Activated naive CD8-positive, alpha-beta T cell treated with anti-CD3 and anti-CD28 coated beads for 36 hours (primary cell): ENCODE measurements around the gene PANK4. TPM values are rescaled to one million over a fixed set of nuclear protein-coding genes. Genes with fewer than 3 reads are reported as not detected.

Experiments
- DNase-seq: peaks from one replicate; pipeline ENCODE4 v3.0.0; 2021
- H3K27ac Mint-ChIP-seq: one replicate; pipeline ENCODE4 v1.8.0; 2022; ENCODE audit warnings: mild to moderate bottlenecking, moderate library complexity, mixed read lengths
- H3K27me3 Mint-ChIP-seq: one replicate; pipeline ENCODE4 v1.8.0; 2022; ENCODE audit warnings: mild to moderate bottlenecking, mixed read lengths
- H3K36me3 Mint-ChIP-seq: one replicate; pipeline ENCODE4 v1.8.0; 2021; ENCODE audit warnings: mild to moderate bottlenecking, mixed read lengths
- H3K4me1 Mint-ChIP-seq: one replicate; pipeline ENCODE4 v1.8.0; 2021; ENCODE audit warnings: mixed read lengths
- H3K4me3 Mint-ChIP-seq: one replicate; pipeline ENCODE4 v1.8.0; 2022; ENCODE audit warnings: mild to moderate bottlenecking, moderate library complexity, mixed read lengths
- H3K9me3 Mint-ChIP-seq: one replicate; pipeline ENCODE4 v1.8.0; 2022; ENCODE audit warnings: mixed read lengths
- total RNA-seq, 2 experiments: library from RNA; stranded (reverse); gene quantifications; one replicate each; pipeline ENCODE4 v1.2.3, GENCODE V29; 2021

Gene PANK4
- total RNA-seq, 2 experiments from 2014 or later: 29.8 to 34.3 TPM

DNA sequence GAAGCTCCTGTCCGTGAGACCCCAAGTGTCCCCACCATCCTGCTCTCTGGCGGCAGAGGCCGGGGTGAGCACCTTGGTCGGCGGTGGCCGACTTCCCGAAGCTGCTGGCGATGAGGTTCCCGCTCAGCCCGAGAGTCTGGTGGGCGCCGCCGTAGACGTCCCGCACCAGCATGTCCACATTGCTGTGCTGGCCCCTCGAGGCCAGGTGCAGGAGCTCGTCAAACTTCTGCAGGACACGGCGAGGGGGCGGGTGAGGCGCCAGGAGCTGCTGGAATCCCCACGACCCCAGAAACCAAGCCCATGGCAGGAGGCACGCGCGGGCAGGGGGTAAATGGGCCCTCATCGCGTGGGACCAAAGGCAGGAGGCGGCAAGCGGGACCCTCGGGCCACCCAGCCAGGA lies 6.7 kb downstream of the PANK4 start:
- no peak overlapping the region for H3K4me3 Mint-ChIP-seq
- no peak for DNase-seq
- H3K36me3 Mint-ChIP-seq: peaks cover 11% of the 10 kb centered on the region
- peaks cover 23% of the 10 kb centered on the region for H3K4me1 Mint-ChIP-seq
- no peaks in the 10 kb centered on the region for H3K9me3 Mint-ChIP-seq
- no peak overlapping the region for H3K27ac Mint-ChIP-seq
- H3K27me3 Mint-ChIP-seq: no peaks in the 10 kb centered on the region

DNA sequence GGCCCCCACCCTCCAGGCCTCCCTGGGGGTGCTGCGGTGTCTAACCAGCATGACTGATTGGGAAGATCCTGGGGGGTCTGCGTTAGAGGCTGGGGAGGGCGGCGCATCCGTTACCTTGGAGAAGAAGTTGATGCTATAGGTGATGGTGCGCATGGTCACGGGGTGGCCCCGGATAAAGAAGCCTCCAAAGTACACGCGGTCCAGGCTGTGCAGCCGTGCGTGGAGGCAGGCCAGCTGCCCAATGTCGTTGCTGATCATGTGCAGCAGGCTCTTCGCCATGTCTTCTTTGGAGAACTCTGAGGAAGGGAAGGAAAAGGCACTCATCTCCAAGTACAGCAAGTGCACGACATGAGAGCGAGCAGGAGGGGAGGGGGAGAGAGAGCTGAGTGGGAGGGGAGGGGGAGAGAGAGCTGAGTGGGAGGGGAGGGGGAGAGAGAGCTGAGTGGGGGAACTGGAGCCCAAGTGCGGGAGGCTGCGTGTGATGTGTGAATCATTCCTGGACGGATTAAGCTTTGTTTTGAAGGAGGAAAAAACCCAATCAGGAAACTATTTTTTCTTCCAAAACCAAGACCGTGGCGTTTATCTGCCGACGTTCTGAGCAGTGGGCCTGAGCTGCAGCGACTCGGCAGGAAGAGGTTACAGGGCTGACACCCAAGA lies 7.2 kb downstream of the PANK4 start:
- no peak overlapping the region for H3K4me3 Mint-ChIP-seq
- H3K36me3 Mint-ChIP-seq: peaks cover 11% of the 10 kb centered on the region
- DNase-seq: no peak
- no peak overlapping the region for H3K27ac Mint-ChIP-seq
- H3K9me3 Mint-ChIP-seq: no peaks in the 10 kb centered on the region
- H3K27me3 Mint-ChIP-seq: no peaks in the 10 kb centered on the region
- peaks cover 18% of the 10 kb centered on the region for H3K4me1 Mint-ChIP-seq

DNA sequence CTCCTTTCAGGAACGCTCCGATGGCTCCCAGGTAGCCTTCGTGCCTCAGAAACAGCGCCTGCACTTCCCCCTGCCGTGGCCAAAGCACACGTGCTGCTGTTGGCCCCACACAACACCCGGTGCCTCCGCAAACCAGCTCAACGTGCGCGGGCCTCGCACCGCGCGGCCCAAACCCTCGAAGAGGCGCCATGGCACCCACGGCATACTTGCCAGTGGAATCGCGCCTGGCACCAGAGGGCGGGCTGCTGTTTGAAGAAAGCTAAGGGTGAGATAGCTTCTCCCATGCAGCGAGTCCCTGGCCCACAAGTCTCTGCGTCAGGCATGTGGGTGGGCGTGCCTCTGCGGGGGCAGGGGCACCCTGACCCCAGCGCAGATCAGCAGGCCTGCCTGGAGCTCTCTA lies 7.9 kb downstream of the PANK4 start:
- Mint-ChIP-seq H3K27ac (no peak overlapping the region), H3K27me3 (no peaks in the 10 kb centered on the region), H3K9me3 (no peaks in the 10 kb centered on the region), H3K4me3 (no peak overlapping the region), H3K36me3 (peaks cover 11% of the 10 kb centered on the region), H3K4me1 (peaks cover 13% of the 10 kb centered on the region)
- DNase-seq: no peak

DNA sequence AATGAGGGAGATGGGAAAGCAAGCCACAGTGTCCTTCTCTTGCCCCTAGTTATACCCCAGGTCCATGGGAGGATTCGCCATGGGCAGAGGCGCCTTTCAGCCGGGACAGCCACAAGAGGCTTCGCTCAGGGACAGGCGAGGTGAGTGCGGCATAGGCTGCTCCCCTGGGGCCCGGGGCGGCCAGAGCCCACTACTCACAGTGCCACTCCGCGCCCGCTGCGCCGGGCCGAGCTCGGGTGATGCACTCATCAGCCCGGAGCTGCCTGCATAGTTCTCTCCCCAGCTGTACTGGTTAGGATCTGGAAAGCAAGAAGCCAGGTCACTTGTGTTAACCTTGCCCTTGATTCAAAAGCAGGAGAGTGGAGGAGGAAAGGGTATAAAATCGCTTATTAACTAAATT lies 8.4 kb downstream of the PANK4 start:
- peaks cover 7% of the 10 kb centered on the region for H3K4me1 Mint-ChIP-seq
- H3K9me3 Mint-ChIP-seq: no peaks in the 10 kb centered on the region
- H3K36me3 Mint-ChIP-seq: peaks cover 9% of the 10 kb centered on the region
- H3K4me3 Mint-ChIP-seq: no peak overlapping the region
- H3K27me3 Mint-ChIP-seq: no peaks in the 10 kb centered on the region
- DNase-seq: no peak
- H3K27ac Mint-ChIP-seq: no peak overlapping the region

DNA sequence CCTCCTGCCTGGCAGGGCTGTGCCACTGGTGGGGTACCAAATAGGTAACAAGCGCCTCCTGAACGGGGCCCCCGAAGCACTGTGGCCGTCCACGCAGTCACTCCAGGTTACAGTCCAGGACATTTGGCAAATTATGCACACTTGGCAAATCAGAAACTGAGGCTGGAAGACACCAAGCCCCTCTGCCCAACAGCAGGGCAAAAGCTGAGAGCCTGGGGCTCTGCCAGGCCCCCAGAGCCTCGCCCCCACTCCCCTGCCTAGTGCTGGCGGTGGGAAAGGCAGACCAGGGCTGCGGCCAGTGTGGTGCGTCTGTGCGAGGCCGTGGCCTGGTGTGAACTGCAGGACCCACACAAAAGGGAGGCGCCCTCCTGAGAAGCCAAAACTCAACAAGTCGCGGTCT lies 9.4 kb downstream of the PANK4 start:
- no peaks in the 10 kb centered on the region for H3K27me3 Mint-ChIP-seq

DNA sequence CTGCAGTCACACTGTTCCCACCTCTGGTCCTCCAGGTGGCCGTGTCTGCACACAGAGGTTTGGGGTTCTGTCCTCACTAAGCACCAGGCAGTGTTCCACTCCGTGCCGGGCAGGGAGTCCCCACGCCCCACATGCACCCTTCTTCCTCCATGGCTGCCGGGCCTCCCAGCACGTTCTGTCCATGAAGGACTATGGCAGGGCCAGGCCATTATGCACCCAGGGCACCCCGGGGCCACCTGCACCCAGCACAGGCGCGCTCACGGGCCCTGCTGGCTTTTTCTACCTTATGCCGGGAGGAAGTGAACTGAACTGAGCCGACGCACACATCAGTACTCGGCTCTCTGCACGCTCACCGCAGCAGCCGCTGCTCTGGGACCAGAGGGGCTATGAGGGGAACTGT lies 10.3 kb downstream of the PANK4 start:
- Mint-ChIP-seq H3K36me3 (peaks cover 6% of the 10 kb centered on the region), H3K4me1 (no peaks in the 10 kb centered on the region), H3K27me3 (no peaks in the 10 kb centered on the region), H3K4me3 (no peak overlapping the region), H3K27ac (no peak overlapping the region), H3K9me3 (no peaks in the 10 kb centered on the region)
- DNase-seq: no peak

More for the DNA sequence above, 9.4 kb downstream of the PANK4 start:
- no peaks in the 10 kb centered on the region for H3K4me1 Mint-ChIP-seq
- H3K27ac Mint-ChIP-seq: no peak overlapping the region
- peaks cover 6% of the 10 kb centered on the region for H3K36me3 Mint-ChIP-seq
- H3K9me3 Mint-ChIP-seq: no peaks in the 10 kb centered on the region
- no peak overlapping the region for H3K4me3 Mint-ChIP-seq
- DNase-seq: no peak

DNA sequence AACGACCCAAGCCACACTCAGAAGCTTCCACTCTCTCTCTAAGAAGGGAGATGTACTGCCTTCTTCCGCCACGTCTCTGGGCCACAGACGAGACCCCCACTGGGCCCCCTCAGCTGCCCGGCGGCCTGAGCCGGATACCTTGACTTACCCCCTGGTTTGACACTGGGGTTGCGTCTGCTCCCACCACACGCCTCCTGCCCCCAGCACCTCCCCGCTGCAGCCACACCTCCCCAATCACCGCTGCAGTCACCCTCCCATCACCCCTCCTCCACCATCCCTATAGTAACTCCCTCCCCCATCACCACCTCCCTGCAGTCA lies 10.7 kb downstream of the PANK4 start:
- no peak for DNase-seq
- H3K27ac Mint-ChIP-seq: no peak overlapping the region
- H3K27me3 Mint-ChIP-seq: no peaks in the 10 kb centered on the region
- H3K4me3 Mint-ChIP-seq: no peak overlapping the region
- peaks cover 6% of the 10 kb centered on the region for H3K36me3 Mint-ChIP-seq
- H3K4me1 Mint-ChIP-seq: no peaks in the 10 kb centered on the region
- no peaks in the 10 kb centered on the region for H3K9me3 Mint-ChIP-seq

DNA sequence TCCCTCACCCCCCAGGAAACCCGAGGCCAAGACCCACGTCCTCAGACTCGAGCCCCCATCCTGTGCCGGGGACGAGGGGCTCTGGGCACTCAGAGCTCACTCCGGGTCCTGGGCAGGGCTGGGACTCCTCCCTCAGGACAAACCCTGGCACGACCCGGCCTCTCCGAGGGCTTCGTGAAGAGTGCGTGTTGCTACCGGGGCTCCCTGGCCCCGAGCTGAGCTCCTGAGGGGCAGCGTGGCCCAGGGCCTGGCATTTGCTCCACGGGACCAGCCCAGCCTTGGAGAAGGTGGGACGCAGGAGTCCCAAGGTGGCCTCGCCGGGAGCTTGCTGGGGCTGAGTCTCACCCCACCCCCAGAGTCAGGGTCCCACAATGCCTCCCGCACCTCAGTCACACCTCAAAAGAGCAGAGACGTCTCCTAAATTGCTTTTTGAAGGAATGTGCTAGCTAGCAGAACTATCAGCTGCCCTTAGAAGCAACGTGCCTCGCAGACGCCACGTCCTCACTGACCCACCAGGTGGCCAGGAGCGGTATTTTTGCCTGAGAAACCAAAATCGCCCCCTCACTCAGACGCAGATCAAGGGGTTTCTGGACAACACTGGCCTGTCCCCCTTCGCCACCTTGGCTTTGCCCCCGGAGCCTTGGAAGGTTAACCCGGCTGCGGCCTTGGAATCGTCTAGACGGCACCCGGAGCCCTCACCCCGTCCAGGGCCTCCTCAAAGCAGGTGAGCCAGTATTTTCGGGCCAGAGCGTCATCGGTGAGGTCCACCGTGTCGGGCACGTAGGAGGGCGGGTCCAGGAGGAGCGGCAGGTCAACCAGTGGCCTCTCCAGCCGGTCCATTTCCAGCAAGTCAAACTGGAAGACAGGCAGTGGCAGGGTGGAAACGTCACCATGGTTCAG lies 11.3 kb downstream of the PANK4 start:
- Mint-ChIP-seq H3K36me3 (peaks cover 6% of the 10 kb centered on the region), H3K4me3 (no peak overlapping the region), H3K27ac (no peak overlapping the region), H3K4me1 (no peaks in the 10 kb centered on the region), H3K27me3 (no peaks in the 10 kb centered on the region), H3K9me3 (no peaks in the 10 kb centered on the region)
- DNase-seq: no peak

DNA sequence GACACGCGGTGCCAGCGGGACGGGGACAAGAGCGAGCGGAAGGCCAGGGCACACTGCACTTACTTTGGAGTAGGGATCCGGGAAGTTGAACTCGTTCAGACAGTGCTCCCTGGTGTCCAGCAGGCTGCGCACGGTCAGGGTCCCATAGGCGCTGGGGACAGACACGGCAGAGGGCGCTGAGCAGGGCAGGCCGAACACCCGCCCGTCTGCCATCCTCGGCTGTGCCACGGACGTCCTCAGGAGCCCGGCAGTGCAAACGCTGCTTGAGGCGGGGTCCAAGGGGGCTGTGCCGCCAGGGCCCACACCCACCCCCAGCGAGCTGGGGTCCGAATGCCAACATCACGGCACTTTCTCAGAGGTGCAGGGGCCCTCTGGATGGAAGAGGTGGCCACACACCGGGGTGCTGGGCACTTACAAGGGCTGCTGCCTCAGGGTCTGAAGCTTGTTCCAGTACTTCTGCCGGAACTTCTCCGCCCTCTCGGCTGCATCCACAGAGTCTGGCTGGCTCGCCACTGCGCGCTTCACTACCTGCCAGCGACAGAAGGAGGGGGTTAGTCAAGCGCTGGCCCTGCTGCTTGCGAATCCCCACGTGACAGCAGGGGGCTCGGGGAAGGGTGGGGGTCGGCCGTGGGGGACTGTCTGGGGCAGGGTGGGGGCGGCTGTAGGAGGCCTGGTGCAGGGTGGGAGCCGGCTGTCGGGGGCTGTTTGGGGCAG lies 12.3 kb downstream of the PANK4 start:
- peaks cover 5% of the 10 kb centered on the region for H3K36me3 Mint-ChIP-seq

DNA sequence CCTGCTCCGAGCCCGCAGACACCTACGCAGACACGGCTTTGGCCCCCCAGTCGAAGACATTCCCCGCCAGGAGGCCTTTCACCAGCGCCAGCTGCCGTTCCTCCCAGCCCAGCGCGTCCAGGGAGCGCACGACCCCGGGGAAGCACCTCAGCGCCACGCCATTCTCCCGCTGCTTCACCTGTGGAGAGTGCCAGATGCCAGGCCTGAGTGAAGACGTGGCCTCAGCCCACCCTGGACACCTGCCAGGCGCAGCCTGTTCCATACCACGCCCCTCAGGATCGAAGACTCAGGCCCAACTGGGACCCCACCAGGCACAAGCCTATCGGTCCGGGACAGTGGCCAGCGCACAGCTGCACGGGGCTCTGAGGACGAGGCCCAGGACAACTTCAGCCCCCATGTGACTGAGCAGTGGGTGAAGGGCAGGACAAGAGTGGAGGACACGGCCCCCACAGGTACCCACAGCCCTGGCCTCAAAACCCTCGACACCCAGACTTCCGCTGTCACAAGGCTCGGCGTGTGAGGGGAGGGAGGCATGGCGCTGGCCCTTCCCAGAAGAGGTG lies 13.5 kb downstream of the PANK4 start:
- H3K4me3 Mint-ChIP-seq: no peak overlapping the region
- H3K4me1 Mint-ChIP-seq: no peaks in the 10 kb centered on the region
- H3K27me3 Mint-ChIP-seq: no peaks in the 10 kb centered on the region
- H3K9me3 Mint-ChIP-seq: no peaks in the 10 kb centered on the region
- no peak overlapping the region for H3K27ac Mint-ChIP-seq
- peaks cover 1% of the 10 kb centered on the region for H3K36me3 Mint-ChIP-seq
- DNase-seq: no peak

More for the DNA sequence above, 12.3 kb downstream of the PANK4 start:
- Mint-ChIP-seq H3K4me1 (no peaks in the 10 kb centered on the region), H3K27ac (no peak overlapping the region), H3K4me3 (no peak overlapping the region), H3K27me3 (no peaks in the 10 kb centered on the region), H3K9me3 (no peaks in the 10 kb centered on the region)
- DNase-seq: no peak

DNA sequence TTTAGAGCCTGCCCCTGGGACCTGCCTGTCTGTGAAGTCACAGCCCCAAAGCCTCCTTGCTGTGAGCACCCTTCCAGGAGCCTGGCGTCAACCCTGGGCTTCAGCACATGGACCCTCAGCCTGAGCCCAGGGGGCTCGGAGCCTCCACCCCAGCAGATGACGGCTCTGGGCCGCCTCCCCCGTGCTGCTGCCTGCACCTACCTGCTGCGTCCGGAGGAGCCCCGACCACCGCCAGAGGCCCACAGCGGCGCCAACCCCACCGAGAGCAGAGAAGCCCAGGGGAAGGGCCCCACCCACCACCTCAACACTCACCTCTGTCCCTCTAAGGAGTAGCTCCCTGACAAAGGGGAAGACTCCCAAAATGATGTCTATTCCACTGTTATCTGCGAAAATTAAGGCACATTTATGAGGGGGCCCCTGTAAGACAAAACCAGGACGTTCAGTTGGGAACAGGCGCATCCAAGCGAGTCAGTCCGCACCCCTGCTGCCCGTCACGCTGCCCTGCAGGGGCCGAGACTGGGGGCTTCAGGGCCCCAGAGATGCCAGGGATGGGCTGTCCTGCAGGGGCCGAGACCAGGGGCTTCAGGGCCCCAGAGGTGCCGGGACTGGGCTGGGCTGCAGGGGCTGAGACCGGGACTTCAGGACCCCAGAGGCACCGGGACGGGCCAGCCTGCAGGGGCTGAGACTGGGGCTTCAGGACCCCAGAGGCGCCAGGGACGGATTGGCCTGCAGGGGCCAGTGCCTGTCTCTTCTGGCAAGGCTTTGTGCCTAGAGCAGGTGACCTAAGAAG lies 15.8 kb downstream of the PANK4 start:
- H3K27ac Mint-ChIP-seq: no peak overlapping the region

DNA sequence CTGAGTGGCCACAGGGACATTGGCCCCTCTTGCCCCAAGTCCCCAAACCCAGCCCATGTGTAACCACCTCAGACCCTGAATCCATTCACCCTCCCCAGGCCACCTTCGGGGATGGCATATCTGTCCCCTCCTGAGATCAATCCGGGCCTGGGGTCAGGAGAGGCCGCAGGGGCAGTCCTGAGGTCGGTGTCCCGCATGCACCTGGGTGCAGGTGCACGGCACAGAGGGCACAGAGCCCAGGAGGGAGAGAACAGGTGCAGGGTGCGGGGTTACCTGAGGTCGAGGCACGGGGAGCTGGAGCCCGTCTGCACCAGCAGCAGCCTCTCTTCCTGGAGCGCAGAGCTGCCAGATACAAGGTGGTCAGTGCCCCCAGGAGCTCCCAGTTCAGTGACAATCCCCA lies 16.8 kb downstream of the PANK4 start:
- H3K36me3 Mint-ChIP-seq: peaks cover 1% of the 10 kb centered on the region
- H3K4me1 Mint-ChIP-seq: no peaks in the 10 kb centered on the region
- DNase-seq: no peak
- no peaks in the 10 kb centered on the region for H3K9me3 Mint-ChIP-seq
- no peak overlapping the region for H3K27ac Mint-ChIP-seq
- no peak overlapping the region for H3K4me3 Mint-ChIP-seq
- H3K27me3 Mint-ChIP-seq: no peaks in the 10 kb centered on the region

More for the DNA sequence above, 15.8 kb downstream of the PANK4 start:
- no peaks in the 10 kb centered on the region for H3K27me3 Mint-ChIP-seq
- no peaks in the 10 kb centered on the region for H3K9me3 Mint-ChIP-seq
- no peaks in the 10 kb centered on the region for H3K4me1 Mint-ChIP-seq
- H3K36me3 Mint-ChIP-seq: peaks cover 1% of the 10 kb centered on the region
- H3K4me3 Mint-ChIP-seq: no peak overlapping the region
- no peak for DNase-seq

DNA sequence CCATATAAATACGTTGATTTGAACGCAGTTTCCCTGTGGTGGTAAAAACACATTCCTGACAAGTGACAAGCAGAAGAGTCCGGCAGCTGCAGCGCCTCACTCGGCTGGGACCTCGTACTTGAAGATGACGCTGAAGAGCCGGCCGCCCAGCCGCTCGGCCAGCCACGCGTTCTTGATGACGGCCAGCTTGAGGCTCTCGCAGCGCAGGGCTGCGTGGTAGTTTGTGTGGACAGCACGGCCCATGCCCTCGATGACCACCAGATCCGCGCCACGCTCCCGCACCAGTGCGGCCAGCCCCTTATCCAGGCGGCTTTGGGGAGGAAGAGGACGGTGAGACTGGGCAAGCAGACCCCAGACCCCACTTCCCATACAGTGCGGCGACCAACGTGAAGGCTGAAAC lies 17.6 kb downstream of the PANK4 start:
- Mint-ChIP-seq H3K9me3 (no peaks in the 10 kb centered on the region), H3K27ac (no peak overlapping the region), H3K36me3 (peaks cover 1% of the 10 kb centered on the region), H3K4me1 (no peaks in the 10 kb centered on the region), H3K4me3 (no peak overlapping the region), H3K27me3 (no peaks in the 10 kb centered on the region)
- no peak for DNase-seq

DNA sequence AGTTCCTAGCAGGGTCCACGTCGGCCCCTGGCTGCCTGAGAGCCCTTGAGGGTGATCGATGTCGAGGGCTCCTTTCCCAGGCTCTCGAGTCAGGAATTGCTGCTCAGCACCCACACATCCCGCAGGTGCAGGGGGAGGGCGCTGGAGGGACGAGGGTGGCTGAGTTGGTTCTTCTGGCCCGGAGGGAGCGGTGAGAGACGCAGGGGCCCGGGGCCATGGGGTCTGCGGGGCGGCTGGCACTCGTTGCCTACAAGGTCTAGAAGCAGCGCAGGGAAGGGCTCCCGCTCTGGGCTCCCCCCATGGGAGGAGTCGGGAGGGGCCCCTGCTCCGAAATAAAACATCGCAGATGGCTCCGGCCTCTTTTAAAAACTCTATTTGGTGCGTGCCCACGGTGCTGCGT lies 18.2 kb downstream of the PANK4 start:
- Mint-ChIP-seq H3K27me3 (no peaks in the 10 kb centered on the region), H3K27ac (no peak overlapping the region), H3K4me1 (no peaks in the 10 kb centered on the region), H3K4me3 (no peak overlapping the region), H3K9me3 (no peaks in the 10 kb centered on the region), H3K36me3 (peaks cover 1% of the 10 kb centered on the region)
- no peak for DNase-seq
